Activated B cell treated with CpG ODN at 0.5 μM for 24 hours (primary cell): ENCODE results near the gene SLCO4A1. TPM values are rescaled to one million over a fixed set of nuclear protein-coding genes. Genes with fewer than 3 reads are reported as not detected.

ENCODE experiments used
- ATAC-seq: fragments of 200-7000 bp; cut with Tn5 transposase; one replicate; pipeline ENCODE4 v1.10.0; 2021; ENCODE audit warnings: low read depth, mild to moderate bottlenecking, moderate library complexity
- CTCF ChIA-PET: fragments of 350-600 bp; sonication (Branson Sonifier 250); formaldehyde crosslinking; loops from one replicate; lab custom pipeline; 2021; ENCODE audit warnings: antibody characterized with exemption; lab: Charles Lee
- POLR2A ChIA-PET: fragments of 350-600 bp; sonication (Branson Sonifier 250); formaldehyde crosslinking; loops from one replicate; lab custom pipeline; 2021; ENCODE audit warnings: antibody characterized with exemption; lab: Charles Lee
- DNase-seq: peaks from one replicate; pipeline ENCODE4 v3.0.0; 2022
- H3K27ac Mint-ChIP-seq: one replicate; pipeline ENCODE4 v1.8.0; 2020; ENCODE audit warnings: mixed read lengths
- H3K27me3 Mint-ChIP-seq: one replicate; pipeline ENCODE4 v1.8.0; 2021; ENCODE audit warnings: mixed read lengths
- H3K36me3 Mint-ChIP-seq: one replicate; pipeline ENCODE4 v1.8.0; 2021; ENCODE audit warnings: low read depth, mixed read lengths
- H3K4me1 Mint-ChIP-seq: one replicate; pipeline ENCODE4 v1.8.0; 2021; ENCODE audit warnings: mixed read lengths
- H3K4me3 Mint-ChIP-seq: one replicate; pipeline ENCODE4 v1.8.0; 2020; ENCODE audit warnings: mild to moderate bottlenecking, mixed read lengths
- H3K9me3 Mint-ChIP-seq: one replicate; pipeline ENCODE4 v1.8.0; 2020; ENCODE audit warnings: mixed read lengths
- intact Hi-C: fragments of 100-400 bp; cut with micrococcal nuclease; formaldehyde crosslinking; loops from one replicate; pipeline ENCODE4 v1.15.1; 2024
- total RNA-seq: library from RNA; stranded (reverse); gene quantifications from 2 replicates; pipeline ENCODE4 v1.2.3, GENCODE V29; 2022
- TF ChIP-seq, protein P1 (sequence below): fragments of 200-600 bp; IDR thresholded peaks from one replicate; pipeline ENCODE4 v1.8.0; 2022; ENCODE audit warnings: antibody characterized with exemption, mild to moderate bottlenecking

Gene SLCO4A1
- total RNA-seq, 1 donor from 2014 or later: 38.9 TPM

DNA sequence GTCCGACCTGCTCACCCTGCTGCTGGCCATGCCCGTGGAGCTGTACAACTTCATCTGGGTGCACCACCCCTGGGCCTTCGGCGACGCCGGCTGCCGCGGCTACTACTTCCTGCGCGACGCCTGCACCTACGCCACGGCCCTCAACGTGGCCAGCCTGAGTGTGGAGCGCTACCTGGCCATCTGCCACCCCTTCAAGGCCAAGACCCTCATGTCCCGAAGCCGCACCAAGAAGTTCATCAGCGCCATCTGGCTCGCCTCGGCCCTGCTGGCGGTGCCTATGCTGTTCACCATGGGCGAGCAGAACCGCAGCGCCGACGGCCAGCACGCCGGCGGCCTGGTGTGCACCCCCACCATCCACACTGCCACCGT lies 67.2 kb downstream of the SLCO4A1 start:
- no peak overlapping the region for H3K27ac Mint-ChIP-seq
- H3K27me3 Mint-ChIP-seq: peaks cover 34% of the 10 kb centered on the region
- intact Hi-C loops: no loop called here
- ChIA-PET CTCF (no interaction called here), POLR2A (no interaction called here)
- TF ChIP-seq, protein P1, sequence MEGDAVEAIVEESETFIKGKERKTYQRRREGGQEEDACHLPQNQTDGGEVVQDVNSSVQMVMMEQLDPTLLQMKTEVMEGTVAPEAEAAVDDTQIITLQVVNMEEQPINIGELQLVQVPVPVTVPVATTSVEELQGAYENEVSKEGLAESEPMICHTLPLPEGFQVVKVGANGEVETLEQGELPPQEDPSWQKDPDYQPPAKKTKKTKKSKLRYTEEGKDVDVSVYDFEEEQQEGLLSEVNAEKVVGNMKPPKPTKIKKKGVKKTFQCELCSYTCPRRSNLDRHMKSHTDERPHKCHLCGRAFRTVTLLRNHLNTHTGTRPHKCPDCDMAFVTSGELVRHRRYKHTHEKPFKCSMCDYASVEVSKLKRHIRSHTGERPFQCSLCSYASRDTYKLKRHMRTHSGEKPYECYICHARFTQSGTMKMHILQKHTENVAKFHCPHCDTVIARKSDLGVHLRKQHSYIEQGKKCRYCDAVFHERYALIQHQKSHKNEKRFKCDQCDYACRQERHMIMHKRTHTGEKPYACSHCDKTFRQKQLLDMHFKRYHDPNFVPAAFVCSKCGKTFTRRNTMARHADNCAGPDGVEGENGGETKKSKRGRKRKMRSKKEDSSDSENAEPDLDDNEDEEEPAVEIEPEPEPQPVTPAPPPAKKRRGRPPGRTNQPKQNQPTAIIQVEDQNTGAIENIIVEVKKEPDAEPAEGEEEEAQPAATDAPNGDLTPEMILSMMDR: no peak
- DNase-seq (no peak), ATAC-seq (no peak)
- H3K36me3 Mint-ChIP-seq: no peaks in the 10 kb centered on the region
- no peaks in the 10 kb centered on the region for H3K9me3 Mint-ChIP-seq
- peaks cover 4% of the 10 kb centered on the region for H3K4me1 Mint-ChIP-seq
- H3K4me3 Mint-ChIP-seq: no peak overlapping the region

DNA sequence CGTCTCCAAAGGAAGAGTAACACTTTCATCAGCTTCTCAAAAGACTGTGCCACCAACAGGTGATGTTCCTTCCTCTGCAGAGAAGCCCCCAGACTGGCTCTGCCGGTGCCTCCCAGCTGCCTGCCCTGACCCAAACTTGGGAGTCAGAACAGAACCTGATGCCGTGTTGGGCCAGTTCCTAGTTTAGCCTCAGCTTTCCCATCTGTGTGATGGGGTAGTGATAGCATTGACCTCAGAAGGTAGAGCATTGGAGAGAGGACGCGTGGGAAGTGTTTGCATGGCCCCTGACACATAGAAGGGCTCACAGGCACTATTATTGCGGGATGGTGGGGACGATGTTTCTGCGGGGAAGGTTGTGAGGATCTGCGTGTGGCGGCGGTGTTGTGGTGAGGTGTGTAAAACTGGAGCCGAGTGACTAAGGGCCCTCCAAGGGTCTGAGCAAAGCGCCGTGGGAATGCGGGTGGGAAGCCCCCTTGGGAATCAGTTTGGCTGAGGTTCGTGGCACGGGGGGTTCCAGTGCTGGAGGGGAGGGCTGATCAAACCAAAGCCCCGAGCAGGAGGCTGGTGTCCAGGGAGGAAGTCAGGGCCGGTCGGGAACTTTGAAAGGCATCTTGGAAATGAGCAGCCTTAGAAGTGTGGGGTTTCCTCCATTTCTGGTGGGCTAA lies 68.0 kb downstream of the SLCO4A1 start:
- Mint-ChIP-seq H3K4me3 (no peak overlapping the region), H3K36me3 (no peaks in the 10 kb centered on the region), H3K4me1 (peaks cover 4% of the 10 kb centered on the region), H3K9me3 (no peaks in the 10 kb centered on the region), H3K27me3 (peaks cover 34% of the 10 kb centered on the region), H3K27ac (no peak overlapping the region)
- ChIA-PET POLR2A (no interaction called here), CTCF (no interaction called here)
- intact Hi-C loops: no loop called here
- ATAC-seq: no peak
- TF ChIP-seq, protein P1: no peak
- DNase-seq: no peak

DNA sequence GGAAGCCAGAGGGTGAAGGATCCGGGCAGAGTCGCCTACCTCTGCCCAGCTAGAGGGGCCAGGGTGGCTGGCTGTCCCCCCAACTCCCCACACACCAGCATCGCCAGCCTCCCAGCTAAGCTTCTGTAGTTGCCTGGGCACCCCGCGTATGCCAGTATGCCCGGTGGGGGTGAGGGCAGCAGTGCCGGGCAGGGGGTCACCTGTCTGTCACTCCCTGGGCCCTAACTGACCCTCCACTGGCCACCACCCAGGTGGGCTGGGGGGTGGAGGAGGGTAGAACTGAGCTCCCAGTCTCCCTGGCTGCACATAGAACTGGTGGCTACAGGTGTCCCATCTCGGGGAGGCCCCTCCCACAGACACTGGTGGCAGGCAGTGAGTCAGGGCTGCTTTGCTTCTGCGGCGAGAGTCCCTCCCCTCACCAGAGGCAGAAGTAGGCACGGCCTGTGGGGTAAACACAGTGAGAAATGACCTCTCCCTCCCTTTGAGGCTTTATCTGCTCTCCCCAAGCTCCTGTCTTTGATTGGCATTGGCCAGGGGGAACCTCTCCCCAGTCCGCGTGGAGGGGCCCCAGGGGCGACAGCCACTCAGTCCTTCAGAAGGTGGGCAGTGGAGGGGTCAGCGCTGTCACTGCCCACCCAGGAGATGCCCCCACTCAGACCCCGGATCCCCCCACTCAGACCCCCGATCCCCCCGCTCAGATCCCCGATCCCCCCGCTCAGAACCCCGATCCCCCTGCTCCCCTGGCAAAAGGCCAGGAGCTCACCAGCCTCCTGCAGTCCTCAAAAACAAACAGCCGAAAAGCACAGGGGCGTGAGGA lies 68.8 kb downstream of the SLCO4A1 start:
- Mint-ChIP-seq H3K9me3 (no peaks in the 10 kb centered on the region), H3K27ac (no peak overlapping the region), H3K27me3 (peaks cover 34% of the 10 kb centered on the region), H3K4me3 (no peak overlapping the region), H3K4me1 (peaks cover 4% of the 10 kb centered on the region), H3K36me3 (no peaks in the 10 kb centered on the region)
- ATAC-seq (no peak), DNase-seq (no peak)
- ChIA-PET POLR2A (no interaction called here), CTCF (no interaction called here)
- TF ChIP-seq, protein P1: no peak
- intact Hi-C loops: no loop called here

DNA sequence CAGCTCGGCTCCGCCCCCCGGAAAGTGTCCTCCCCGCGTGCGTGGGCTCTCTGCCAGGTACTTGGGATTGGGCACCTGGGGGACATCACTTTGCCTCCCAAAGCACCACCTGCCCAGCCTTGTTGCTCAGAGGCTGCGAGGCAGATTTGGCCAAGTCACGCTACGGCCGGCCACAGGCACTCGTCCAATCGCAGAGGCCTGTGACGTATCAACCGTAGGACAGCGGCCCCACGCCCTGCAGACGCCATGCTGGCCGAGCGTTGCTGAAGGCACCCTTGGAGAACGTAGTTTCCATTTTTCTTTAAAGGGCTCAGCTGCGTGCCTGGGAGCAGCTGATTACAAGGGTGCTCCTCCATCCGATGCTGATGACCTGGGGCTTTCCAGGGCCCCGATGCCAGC lies 69.4 kb downstream of the SLCO4A1 start:
- POLR2A ChIA-PET: no interaction called here
- H3K27me3 Mint-ChIP-seq: peaks cover 33% of the 10 kb centered on the region
- no peak overlapping the region for H3K27ac Mint-ChIP-seq
- no peaks in the 10 kb centered on the region for H3K9me3 Mint-ChIP-seq
- DNase-seq (no peak), ATAC-seq (no peak)
- CTCF ChIA-PET: no interaction called here
- no peaks in the 10 kb centered on the region for H3K36me3 Mint-ChIP-seq
- no peak overlapping the region for H3K4me3 Mint-ChIP-seq
- intact Hi-C loops: no loop called here
- peaks cover 4% of the 10 kb centered on the region for H3K4me1 Mint-ChIP-seq
- TF ChIP-seq, protein P1: no peak

DNA sequence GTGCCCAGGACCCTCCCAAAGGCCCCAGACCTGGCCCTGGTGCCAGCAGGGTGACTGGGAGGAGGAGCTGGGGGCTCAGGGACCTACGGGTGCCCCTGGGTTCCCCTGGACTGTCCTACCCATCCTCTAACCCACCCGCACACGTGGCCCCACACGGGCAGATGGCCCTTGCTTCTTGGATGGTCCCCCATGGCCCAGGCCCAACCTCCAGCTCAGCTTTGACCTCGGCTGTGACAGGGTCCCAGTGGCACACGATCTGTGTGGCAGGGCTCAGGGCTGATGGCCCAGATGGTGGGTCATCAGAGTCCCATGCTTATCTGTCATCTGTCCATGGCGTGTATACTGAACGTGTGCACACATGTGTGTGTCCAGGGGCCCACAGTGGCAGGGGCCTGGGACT lies 70.3 kb downstream of the SLCO4A1 start:
- H3K36me3 Mint-ChIP-seq: no peaks in the 10 kb centered on the region
- no peak overlapping the region for H3K27ac Mint-ChIP-seq
- no peaks in the 10 kb centered on the region for H3K9me3 Mint-ChIP-seq
- no peak for ATAC-seq
- peaks cover 29% of the 10 kb centered on the region for H3K27me3 Mint-ChIP-seq
- H3K4me1 Mint-ChIP-seq: peaks cover 4% of the 10 kb centered on the region
- CTCF ChIA-PET: no interaction called here
- H3K4me3 Mint-ChIP-seq: no peak overlapping the region
- POLR2A ChIA-PET: no interaction called here
- DNase-seq: no peak
- intact Hi-C loops: no loop called here
- TF ChIP-seq, protein P1: no peak
